WTC11 (cell line): ENCODE data around the gene SERPINE1. TPM values are rescaled to one million over a fixed set of nuclear protein-coding genes. Genes with fewer than 3 reads are reported as not detected.

ENCODE experiments used
- ATAC-seq: fragments of 200-7000 bp; cut with Tn5 transposase; 2 replicates; pipeline ENCODE4 v1.10.0; 2021; ENCODE audit warnings: mild to moderate bottlenecking, moderate library complexity
- CTCF ChIA-PET: fragments of 300-600 bp; sonication (Branson Sonifier 250); formaldehyde crosslinking; loops from one replicate; lab custom pipeline; 2021; ENCODE audit warnings: antibody characterized with exemption; lab: Charles Lee
- POLR2A ChIA-PET: fragments of 350-600 bp; sonication (Branson Sonifier 250); formaldehyde crosslinking; loops from one replicate; lab custom pipeline; 2021; ENCODE audit warnings: antibody characterized with exemption; lab: Charles Lee
- DNase-seq: peaks from one replicate; pipeline ENCODE4 v3.0.0; 2021; ENCODE audit warnings: low spot score
- H3K27ac Mint-ChIP-seq: 2 replicates; pipeline ENCODE4 v1.8.0; 2021; ENCODE audit warnings: mixed read lengths
- H3K27me3 Mint-ChIP-seq: 2 replicates; pipeline ENCODE4 v1.8.0; 2021; ENCODE audit warnings: low read depth, mild to moderate bottlenecking, moderate library complexity, mixed read lengths
- H3K36me3 Mint-ChIP-seq: 2 replicates; pipeline ENCODE4 v1.8.0; 2021; ENCODE audit warnings: mixed read lengths
- H3K4me1 Mint-ChIP-seq: 2 replicates; pipeline ENCODE4 v1.8.0; 2022; ENCODE audit warnings: mixed read lengths
- H3K4me3 Mint-ChIP-seq: 2 replicates; pipeline ENCODE4 v1.8.0; 2021; ENCODE audit warnings: mild to moderate bottlenecking, moderate library complexity, mixed read lengths
- H3K9me3 Mint-ChIP-seq: 2 replicates; pipeline ENCODE4 v1.8.0; 2021; ENCODE audit warnings: mixed read lengths
- CTCF ChIP-seq: fragments of 200-600 bp; IDR thresholded peaks from 2 replicates; pipeline ENCODE4 v1.8.0; 2022; ENCODE audit warnings: antibody characterized with exemption
- E2F1 ChIP-seq: sonication (generic); formaldehyde crosslinking; IDR thresholded peaks from 2 replicates; pipeline ENCODE4 v1.8.0; 2022; ENCODE audit warnings: mild to moderate bottlenecking, missing genetic modification reagents
- ERG ChIP-seq: fragments of 250-450 bp; sonication (Bioruptor Pico); IDR thresholded peaks from 2 replicates; pipeline ENCODE4 v1.8.0; 2021; ENCODE audit warnings: mild to moderate bottlenecking
- ETV6 ChIP-seq: sonication (generic); formaldehyde crosslinking; IDR thresholded peaks from 2 replicates; pipeline ENCODE4 v1.8.1; 2022; ENCODE audit warnings: mild to moderate bottlenecking, missing genetic modification reagents
- GRHL2 ChIP-seq: fragments of 250-450 bp; sonication (Bioruptor Pico); IDR thresholded peaks from 2 replicates; pipeline ENCODE4 v1.8.0; 2022; ENCODE audit warnings: mild to moderate bottlenecking, moderate library complexity; ENCODE audit not compliant: insufficient replicate concordance, severe bottlenecking
- GTF2I ChIP-seq: fragments of 250-450 bp; sonication (Bioruptor Pico); conservative IDR thresholded peaks from 2 replicates; pipeline ENCODE4 v1.4.0; 2021; ENCODE audit warnings: mild to moderate bottlenecking
- HMGA2 ChIP-seq: fragments of 250-450 bp; sonication (Bioruptor Pico); IDR thresholded peaks from 2 replicates; pipeline ENCODE4 v1.4.0; 2021; ENCODE audit warnings: mild to moderate bottlenecking, moderate library complexity
- JAZF1 ChIP-seq: fragments of 250-450 bp; sonication (Bioruptor Pico); IDR thresholded peaks from 2 replicates; pipeline ENCODE4 v1.9.0; 2021; ENCODE audit warnings: moderate library complexity, mild to moderate bottlenecking, inconsistent platforms
- MLX ChIP-seq: sonication (generic); formaldehyde crosslinking; IDR thresholded peaks from 2 replicates; pipeline ENCODE4 v1.8.1; 2023; ENCODE audit warnings: mild to moderate bottlenecking, missing genetic modification reagents, moderate library complexity
- NFYB ChIP-seq: sonication (generic); formaldehyde crosslinking; conservative IDR thresholded peaks from 2 replicates; pipeline ENCODE4 v1.8.0; 2022; ENCODE audit warnings: low read depth, missing genetic modification reagents
- NR2C2 ChIP-seq: sonication (generic); formaldehyde crosslinking; IDR thresholded peaks from 2 replicates; pipeline ENCODE4 v1.8.0; 2022; ENCODE audit warnings: mild to moderate bottlenecking, missing genetic modification reagents
- OVOL2 ChIP-seq: fragments of 250-450 bp; sonication (Bioruptor Pico); IDR thresholded peaks from 2 replicates; pipeline ENCODE4 v1.9.0; 2021; ENCODE audit warnings: mild to moderate bottlenecking, borderline replicate concordance
- SOX15 ChIP-seq: fragments of 250-450 bp; sonication (Bioruptor Pico); IDR thresholded peaks from 2 replicates; pipeline ENCODE4 v1.9.0; 2021; ENCODE audit warnings: mild to moderate bottlenecking
- TEAD4 ChIP-seq: sonication (generic); formaldehyde crosslinking; IDR thresholded peaks from 2 replicates; pipeline ENCODE4 v1.8.0; 2022; ENCODE audit warnings: mild to moderate bottlenecking, missing genetic modification reagents
- USF2 ChIP-seq: sonication (generic); formaldehyde crosslinking; IDR thresholded peaks from 2 replicates; pipeline ENCODE4 v1.8.1; 2023; ENCODE audit warnings: mild to moderate bottlenecking, missing genetic modification reagents, moderate library complexity
- ZNF121 ChIP-seq: sonication (generic); formaldehyde crosslinking; IDR thresholded peaks from 2 replicates; pipeline ENCODE4 v1.8.0; 2023; ENCODE audit warnings: missing genetic modification reagents
- ZNF317 ChIP-seq: sonication (generic); formaldehyde crosslinking; IDR thresholded peaks from 2 replicates; pipeline ENCODE4 v1.8.1; 2023; ENCODE audit warnings: low read depth, mild to moderate bottlenecking, moderate library complexity, missing genetic modification reagents, borderline replicate concordance
- ZNF416 ChIP-seq: fragments of 250-450 bp; sonication (Bioruptor Pico); IDR thresholded peaks from 2 replicates; pipeline ENCODE4 v1.9.0; 2021; ENCODE audit warnings: mild to moderate bottlenecking, inconsistent platforms
- total RNA-seq: library from RNA; stranded (reverse); gene quantifications from 3 replicates; pipeline ENCODE4 v1.2.3, GENCODE V29; 2021

The SERPINE1 gene
- total RNA-seq, 1 experiment from 2014 or later: 2.6 TPM

- no peak for TF ChIP-seq E2F1 (CRISPR knock-in tag)
- no peak for TF ChIP-seq ERG (CRISPR knock-in tag)
- no peak for TF ChIP-seq OVOL2
- no peak for TF ChIP-seq GRHL2 (CRISPR knock-in tag)
- no peak for TF ChIP-seq USF2
- TF ChIP-seq NR2C2 (CRISPR knock-in tag): no peak
Measured at GRCh38 chr7:101094376-101094775, 32.5 kb upstream of the SERPINE1 start (continued).

- Mint-ChIP-seq H3K9me3 (peaks cover 10% of the 10 kb centered on the region), H3K4me1 (peaks cover 16% of the 10 kb centered on the region), H3K36me3 (peaks cover 23% of the 10 kb centered on the region), H3K4me3 (no peak overlapping the region), H3K27ac (no peak overlapping the region), H3K27me3 (no peaks in the 10 kb centered on the region)
- DNase-seq (peak; percentile 78), ATAC-seq (peak; percentile 89)
- TF ChIP-seq E2F1 (CRISPR knock-in tag): no peak
- peak; percentile 68; the same call in 1 of the 2 replicates for TF ChIP-seq GTF2I (CRISPR knock-in tag)
- no peak for TF ChIP-seq MLX (CRISPR knock-in tag)
- TF ChIP-seq ZNF416: no peak
- TF ChIP-seq CTCF: peak; percentile 73
- no peak for TF ChIP-seq HMGA2 (CRISPR knock-in tag)
- TF ChIP-seq OVOL2: no peak
- no peak for TF ChIP-seq NFYB (CRISPR knock-in tag)
- TF ChIP-seq ZNF121 (CRISPR knock-in tag): peak; percentile 98
- ChIA-PET POLR2A (interaction anchor here (0.6 to 0.9 kb wide), 4 partner anchors 9 to 803 kb away, joined by 3 read pairs; partner anchors contain the start of gene TRIM56), CTCF (interaction anchor here (0.6 to 3.3 kb wide), 34 partner anchors 9 to 540 kb away, joined by 3 to 21 read pairs (median 4); partner anchors contain the start of genes MOGAT3, SERPINE1, TRIM56 and UFSP1)
Measured at GRCh38 chr7:101094791-101095375, 32.0 kb upstream of the SERPINE1 start.

GRCh38 chr7:101096331-101096956 is 30.5 kb upstream of the SERPINE1 start:
- H3K27ac Mint-ChIP-seq: no peak overlapping the region
- peaks cover 32% of the 10 kb centered on the region for H3K4me1 Mint-ChIP-seq
- peaks cover 3% of the 10 kb centered on the region for H3K27me3 Mint-ChIP-seq
- ChIA-PET CTCF (interaction anchor here (0.6 to 3.3 kb wide), 6 partner anchors 10 to 67 kb away, joined by 3 to 21 read pairs (median 4); partner anchors contain the start of gene TRIM56), POLR2A (no interaction called here)
- H3K4me3 Mint-ChIP-seq: no peak overlapping the region
- no peak for ATAC-seq
- no peak for DNase-seq
- no peak for TF ChIP-seq ETV6
- no peak for TF ChIP-seq ZNF317 (CRISPR knock-in tag)
- no peak for TF ChIP-seq JAZF1
- TF ChIP-seq TEAD4 (CRISPR knock-in tag): no peak
- TF ChIP-seq SOX15: no peak
- H3K9me3 Mint-ChIP-seq: peaks cover 4% of the 10 kb centered on the region; the same call in 1 of the 2 replicates
- H3K36me3 Mint-ChIP-seq: peaks cover 11% of the 10 kb centered on the region
